CD14-positive monocyte (primary cell): ENCODE measurements around the gene TARP. TPM values are rescaled to one million over a fixed set of nuclear protein-coding genes. Genes with fewer than 3 reads are reported as not detected.

Experiments
- DNase-seq, 3 donors: peaks; one replicate each; pipeline ENCODE4 v3.0.0-alpha.2; 2011 to 2022
- H2AFZ ChIP-seq: 2 replicates; pipeline ENCODE4 v1.6.0; 2012; ENCODE audit warnings: mild to moderate bottlenecking, low read depth, low read length, inconsistent platforms; ENCODE audit not compliant: insufficient read depth, poor library complexity, severe bottlenecking
- H3K27ac ChIP-seq, 2 donors: 1 replicate in 1 of 2; 2 replicates in 1 of 2; pipeline ENCODE4 v1.5.1; 2012 to 2013; ENCODE audit warnings: low read length in 2 of 2, control low read depth in 1 of 2, inconsistent platforms in 1 of 2, low read depth in 1 of 2, mild to moderate bottlenecking in 1 of 2
- H3K27me3 ChIP-seq, 2 donors: one replicate each; pipeline versions ENCODE4 v1.6.0 to v1.6.1; 2011 to 2013; ENCODE audit warnings: low read length in 2 of 2; ENCODE audit not compliant: control insufficient read depth in 2 of 2, insufficient read depth in 2 of 2
- H3K36me3 ChIP-seq, 2 donors: replicated peaks in 1 of 2; 1 replicate in 1 of 2; 2 replicates in 1 of 2; pipeline versions ENCODE4 v1.5.1 to v1.6.1; 2012 to 2013; ENCODE audit warnings: low read length in 2 of 2, control low read depth in 1 of 2, inconsistent platforms in 1 of 2, mild to moderate bottlenecking in 1 of 2; ENCODE audit not compliant: insufficient read depth in 2 of 2, control insufficient read depth in 1 of 2
- H3K4me1 ChIP-seq, 2 donors: 1 replicate in 1 of 2; 2 replicates in 1 of 2; pipeline versions ENCODE4 v1.5.1 to v1.6.1; 2012 to 2013; ENCODE audit warnings: low read length in 2 of 2, control low read depth in 1 of 2, inconsistent platforms in 1 of 2, mild to moderate bottlenecking in 1 of 2, moderate library complexity in 1 of 2; ENCODE audit not compliant: insufficient read depth in 2 of 2, control insufficient read depth in 1 of 2
- H3K4me2 ChIP-seq: replicated peaks from 2 replicates; pipeline ENCODE3; 2012; ENCODE audit warnings: low read length, moderate library complexity, mild to moderate bottlenecking; ENCODE audit not compliant: poor library complexity, severe bottlenecking; ENCODE audit errors: extremely low read depth
- H3K4me3 ChIP-seq, 3 experiments: fragments of 200-600 bp in 1 of 3; sonication (generic) in 1 of 3; replicated peaks in 1 of 3; 1 replicate in 2 of 3; 2 replicates in 1 of 3; pipeline ENCODE4 v1.5.1; 2011 to 2013; ENCODE audit warnings: low read length in 3 of 3, mild to moderate bottlenecking in 3 of 3, control low read depth in 2 of 3, low read depth in 2 of 3, inconsistent platforms in 1 of 3, moderate library complexity in 1 of 3
- H3K79me2 ChIP-seq: 2 replicates; pipeline ENCODE4 v1.6.0; 2012; ENCODE audit warnings: mild to moderate bottlenecking, control low read depth, inconsistent platforms, low read length, moderate library complexity; ENCODE audit not compliant: insufficient read depth
- H3K9ac ChIP-seq: 2 replicates; pipeline ENCODE4 v1.6.0; 2017; ENCODE audit warnings: low read length, mild to moderate bottlenecking; ENCODE audit not compliant: insufficient read depth, poor library complexity, severe bottlenecking
- H3K9me3 ChIP-seq, 2 donors: replicated peaks in 1 of 2; 1 replicate in 1 of 2; 2 replicates in 1 of 2; pipeline versions ENCODE4 v1.5.1 to v1.6.1; 2012 to 2013; ENCODE audit warnings: low read length in 2 of 2, control low read depth in 1 of 2; ENCODE audit not compliant: control insufficient read depth in 1 of 2, insufficient read depth in 1 of 2
- H4K20me1 ChIP-seq: 2 replicates; pipeline ENCODE4 v1.6.0; 2012; ENCODE audit warnings: mild to moderate bottlenecking, low read length, control low read depth, moderate library complexity; ENCODE audit not compliant: insufficient read depth
- H3K27ac Mint-ChIP-seq, 7 donors: one replicate each; pipeline ENCODE4 v1.8.0; 2020; ENCODE audit warnings: mild to moderate bottlenecking in 7 of 7, mixed read lengths in 7 of 7, moderate library complexity in 6 of 7, inconsistent platforms in 2 of 7
- H3K27me3 Mint-ChIP-seq, 3 donors: one replicate each; pipeline ENCODE4 v1.8.0; 2021 to 2022; ENCODE audit warnings: low read depth in 3 of 3, mild to moderate bottlenecking in 3 of 3, mixed read lengths in 3 of 3, moderate library complexity in 3 of 3, inconsistent platforms in 1 of 3
- H3K36me3 Mint-ChIP-seq, 2 donors: one replicate each; pipeline ENCODE4 v1.8.0; 2020; ENCODE audit warnings: mixed read lengths in 2 of 2, inconsistent platforms in 1 of 2, mild to moderate bottlenecking in 1 of 2
- H3K4me1 Mint-ChIP-seq: one replicate; pipeline ENCODE4 v1.8.0; 2020; ENCODE audit warnings: mild to moderate bottlenecking, mixed read lengths
- H3K4me3 Mint-ChIP-seq, 2 donors: one replicate each; pipeline ENCODE4 v1.8.0; 2020; ENCODE audit warnings: mild to moderate bottlenecking in 2 of 2, mixed read lengths in 2 of 2, moderate library complexity in 1 of 2
- H3K9me3 Mint-ChIP-seq, 7 donors: one replicate each; pipeline ENCODE4 v1.8.0; 2020 to 2022; ENCODE audit warnings: mixed read lengths in 7 of 7, mild to moderate bottlenecking in 6 of 7, moderate library complexity in 6 of 7, inconsistent platforms in 2 of 7
- CTCF ChIP-seq: fragments of 200-600 bp; IDR thresholded peaks from one replicate; pipeline ENCODE4 v1.8.0; 2022; ENCODE audit warnings: antibody characterized with exemption, mild to moderate bottlenecking
- WGBS: methylation state at CpG from one replicate; pipeline ENCODE4 v1.1.5; 2013; ENCODE audit warnings: missing lambda C conversion rate; ENCODE audit not compliant: insufficient coverage; 5-methylcytosine and 5-hydroxymethylcytosine counted together
- intact Hi-C, 2 donors: fragments of 100-400 bp; cut with micrococcal nuclease; formaldehyde crosslinking; loops; one replicate each; pipeline versions ENCODE4 v1.15.0 to v1.15.1; 2023
- polyA plus RNA-seq, 3 donors: library from polyadenylated mRNA; depleted of rRNA in 1 of 3; unstranded in 2 of 3; stranded (reverse) in 1 of 3; fragments of 300-500 nt in 2 of 3; fragments of >200 nt in 1 of 3; fragmentation: Illumina TruSeq in 2 of 3; gene quantifications; 1 replicate in 2 of 3; 2 replicates in 1 of 3; pipeline ENCODE4 v1.2.3, GENCODE V29; 2012 to 2021
- small RNA-seq: library from RNA; depleted of rRNA; stranded (forward); fragments of <200 nt; gene quantifications from one replicate; pipeline ENCODE3, GENCODE V24; 2012; ENCODE audit warnings: low read depth; ENCODE audit not compliant: insufficient read length

Gene TARP

GRCh38 chr7:38211940-38212339 lies 61.5 kb downstream of the TARP start:
- intact Hi-C loops, result loop anchor here in 1 of 2 donors (10.0 kb wide), 2 partner anchors 113 to 163 kb away; no protein-coding TSS in a partner anchor
- Mint-ChIP-seq H3K27ac (peak overlapping the region in 3 of 7 donors; percentile 3 to 43 (median 4)), H3K4me3 (no peak overlapping the region), H3K9me3 (no peaks in the 10 kb centered on the region), H3K36me3 (peaks cover 54 to 58% of the 10 kb centered on the region in 2 donors), H3K4me1 (peaks cover 5% of the 10 kb centered on the region), H3K27me3 (no peaks in the 10 kb centered on the region)
- peaks cover 37 to 76% of the 10 kb centered on the region in 2 donors for H3K36me3 ChIP-seq
- 77% methylated on average over 2 of the region's 3 CpGs for WGBS
- peaks cover 5% of the 10 kb centered on the region for H4K20me1 ChIP-seq
- H3K4me1 ChIP-seq, result peaks cover 4 to 10% of the 10 kb centered on the region in 2 donors
- no peak overlapping the region for H3K27ac ChIP-seq
- no peaks in the 10 kb centered on the region for H3K9me3 ChIP-seq
- no peak for DNase-seq
- no peak for TF ChIP-seq CTCF
- no peak overlapping the region for H2AFZ ChIP-seq
- H3K27me3 ChIP-seq, result no peaks in the 10 kb centered on the region
- H3K9ac ChIP-seq, result no peak overlapping the region
- H3K4me2 ChIP-seq, result no peak overlapping the region
- no peak overlapping the region for H3K4me3 ChIP-seq
- H3K79me2 ChIP-seq, result no peaks in the 10 kb centered on the region

- H3K27me3 ChIP-seq, result no peaks in the 10 kb centered on the region
- H2AFZ ChIP-seq, result no peak overlapping the region
- peaks cover 53 to 58% of the 10 kb centered on the region in 2 donors for H3K36me3 Mint-ChIP-seq
- H3K27ac Mint-ChIP-seq, result peak overlapping the region in 1 of 7 donors; percentile 4
- H3K4me3 Mint-ChIP-seq, result no peak overlapping the region
- intact Hi-C loops, result loop anchor here in 1 of 2 donors (10.0 kb wide), 2 partner anchors 113 to 163 kb away; no protein-coding TSS in a partner anchor
- no peaks in the 10 kb centered on the region for H3K79me2 ChIP-seq
- H3K9me3 Mint-ChIP-seq, result no peaks in the 10 kb centered on the region
- no peak overlapping the region for H3K4me3 ChIP-seq
- H3K4me2 ChIP-seq, result no peak overlapping the region
- peaks cover 4 to 10% of the 10 kb centered on the region in 2 donors for H3K4me1 ChIP-seq
- 100% methylated on average over 1 of the region's 1 CpG for WGBS
- H3K27ac ChIP-seq, result no peak overlapping the region
- H3K9me3 ChIP-seq, result no peaks in the 10 kb centered on the region
- peaks cover 5% of the 10 kb centered on the region for H3K4me1 Mint-ChIP-seq
- H3K9ac ChIP-seq, result no peak overlapping the region
- DNase-seq, result no peak
- H3K36me3 ChIP-seq, result peaks cover 32 to 73% of the 10 kb centered on the region in 2 donors
- H3K27me3 Mint-ChIP-seq, result no peaks in the 10 kb centered on the region
- H4K20me1 ChIP-seq, result peaks cover 9% of the 10 kb centered on the region
- no peak for TF ChIP-seq CTCF
Measured at GRCh38 chr7:38211486-38211885, 62.0 kb downstream of the TARP start.

Small RNAs within 50 kb of the gene (small RNA-seq; reads per million reads assigned to genes)
- gene TRGJ1 (not detected), gene TRGJ2 (not detected), gene TRGJP (not detected), gene TRGJP1 (not detected), gene TRGJP2 (not detected), gene TRGVA (not detected)

Other genes with a start within 250 kb of the TARP start
- gene STARD3NL, start 95.4 kb downstream of the TARP start, polyA plus RNA-seq, result 100 to 1,000 TPM in 1 of 3 donors, 10 to 100 TPM in 2; 36.6 to 100 (median 86.8) TPM